ENCODE results near the gene CCDC169. TPM values are rescaled to one million over a fixed set of nuclear protein-coding genes. Genes with fewer than 3 reads are reported as not detected.

The CCDC169 gene
- total RNA-seq, 5 donors from 2014 or later (not counting 1 experiment from before 2014, with no cell fraction given) = not detected

DNA sequence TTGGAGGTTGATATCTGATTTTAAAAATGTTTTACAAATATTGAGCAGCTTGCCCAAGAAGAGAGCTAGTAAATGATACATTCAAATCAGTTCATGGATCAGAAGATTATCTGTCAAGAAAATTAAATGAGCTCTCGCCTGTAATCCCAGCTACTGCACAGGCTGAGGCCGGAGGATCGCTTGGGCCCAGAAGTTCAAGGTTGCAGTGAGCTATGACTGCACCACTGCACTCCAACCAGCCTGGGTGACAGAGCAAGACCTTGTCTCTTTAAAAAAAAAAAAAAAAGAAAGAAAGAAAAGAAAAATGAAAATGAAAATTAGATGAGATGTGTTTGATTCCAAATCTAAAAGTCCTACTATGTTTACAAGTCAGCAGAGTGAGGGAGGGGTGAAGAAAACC lies 46.2 kb upstream of the CCDC169 start:
- no peak for DNase-seq
- WGBS (ENCODE audit: insufficient coverage) = 82% methylated on average over 3 of the region's 3 CpGs
- Mint-ChIP-seq H3K4me3 (peak overlapping the region; percentile 38 to 93 (median 45)), H3K27me3 (peaks cover 0 to 3% of the 10 kb centered on the region in 2 donors), H3K9me3 (no peaks in the 10 kb centered on the region), H3K4me1 (peaks cover 51 to 58% (median 56%) of the 10 kb centered on the region in 3 donors), H3K27ac (no peak overlapping the region), H3K36me3 (peaks cover 3% of the 10 kb centered on the region)
- Histone ChIP-seq H3K27me3 (replicated peaks in 1 of 2; ENCODE audit: control insufficient read depth in 2 of 2, extremely low read depth in 1 of 2, insufficient read depth in 2 of 2, low read length in 1 of 2) (peaks cover 0 to 11% of the 10 kb centered on the region in 2 experiments), H3K36me3 (ENCODE audit: control insufficient read depth in 2 of 2, extremely low read depth in 1 of 2, insufficient read depth in 1 of 2, low read length in 1 of 2) (no peaks in the 10 kb centered on the region), H3K4me3 (ENCODE audit: control insufficient read depth in 1 of 2, extremely low read depth in 1 of 2, low read length in 1 of 2) (no peak overlapping the region), H3K9me3 (no peaks in the 10 kb centered on the region), H3K4me1 (ENCODE audit: control insufficient read depth in 1 of 2, extremely low read depth in 1 of 2, insufficient read depth in 2 of 2, low read length in 2 of 2) (peaks cover 9 to 11% of the 10 kb centered on the region in 2 experiments), H3K27ac (ENCODE audit: low read length) (no peak overlapping the region)
- no peak for ATAC-seq (replicated peaks in 1 of 4)
- POLR2A ChIA-PET = interaction anchor here in 1 of 2 donors (0.7 kb wide), 1 partner anchor 8 kb away, joined by 4 read pairs; no protein-coding TSS in a partner anchor
- CTCF ChIA-PET = interaction anchor here (0.7 to 1.3 kb wide), 4 partner anchors 15 to 656 kb away, joined by 3 to 6 read pairs (median 3); no protein-coding TSS in a partner anchor

DNA sequence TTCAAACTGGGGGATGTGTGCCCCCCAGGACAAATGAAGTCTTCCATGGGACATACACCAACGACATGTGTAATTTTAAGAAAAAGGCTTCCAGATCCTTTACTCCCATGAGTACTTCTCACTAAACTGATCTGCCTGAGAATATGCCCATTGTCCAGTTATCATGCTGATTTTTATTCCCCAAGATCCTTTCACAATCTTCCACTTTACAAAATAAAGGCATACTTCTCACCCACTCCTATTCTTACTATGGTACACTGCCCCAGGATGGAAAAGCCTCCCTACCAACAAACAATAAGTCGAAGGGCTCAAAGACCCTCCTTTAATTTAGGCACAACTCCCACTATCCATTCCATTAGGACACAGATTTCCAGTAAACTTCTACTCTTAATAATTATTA lies 45.1 kb upstream of the CCDC169 start:
- Histone ChIP-seq H3K9me3 (no peaks in the 10 kb centered on the region), H3K4me3 (ENCODE audit: control insufficient read depth in 1 of 2, extremely low read depth in 1 of 2, low read length in 1 of 2) (no peak overlapping the region), H3K4me1 (ENCODE audit: control insufficient read depth in 1 of 2, extremely low read depth in 1 of 2, insufficient read depth in 2 of 2, low read length in 2 of 2) (peaks cover 9 to 11% of the 10 kb centered on the region in 2 experiments), H3K27me3 (replicated peaks in 1 of 2; ENCODE audit: control insufficient read depth in 2 of 2, extremely low read depth in 1 of 2, insufficient read depth in 2 of 2, low read length in 1 of 2) (peaks cover 0 to 11% of the 10 kb centered on the region in 2 experiments), H3K27ac (ENCODE audit: low read length) (no peak overlapping the region), H3K36me3 (ENCODE audit: control insufficient read depth in 2 of 2, extremely low read depth in 1 of 2, insufficient read depth in 1 of 2, low read length in 1 of 2) (no peaks in the 10 kb centered on the region)
- H3K36me3 Mint-ChIP-seq = peaks cover 3% of the 10 kb centered on the region
- 80% methylated on average over 2 of the region's 2 CpGs for WGBS (ENCODE audit: insufficient coverage)
- H3K27ac Mint-ChIP-seq = no peak overlapping the region
- CTCF ChIA-PET = interaction anchor here in 1 of 2 donors (1.3 kb wide), 1 partner anchor 657 kb away, joined by 3 read pairs; no protein-coding TSS in a partner anchor
- DNase-seq (no peak), ATAC-seq (replicated peaks in 1 of 4) (no peak)
- no peak overlapping the region for H3K4me3 Mint-ChIP-seq
- peaks cover 0 to 3% of the 10 kb centered on the region in 2 donors for H3K27me3 Mint-ChIP-seq
- POLR2A ChIA-PET = interaction anchor here in 1 of 2 donors (0.5 kb wide), 1 partner anchor 27 kb away, joined by 3 read pairs; no protein-coding TSS in a partner anchor
- H3K4me1 Mint-ChIP-seq = peaks cover 61 to 68% (median 66%) of the 10 kb centered on the region in 3 donors
- no peaks in the 10 kb centered on the region for H3K9me3 Mint-ChIP-seq

DNA sequence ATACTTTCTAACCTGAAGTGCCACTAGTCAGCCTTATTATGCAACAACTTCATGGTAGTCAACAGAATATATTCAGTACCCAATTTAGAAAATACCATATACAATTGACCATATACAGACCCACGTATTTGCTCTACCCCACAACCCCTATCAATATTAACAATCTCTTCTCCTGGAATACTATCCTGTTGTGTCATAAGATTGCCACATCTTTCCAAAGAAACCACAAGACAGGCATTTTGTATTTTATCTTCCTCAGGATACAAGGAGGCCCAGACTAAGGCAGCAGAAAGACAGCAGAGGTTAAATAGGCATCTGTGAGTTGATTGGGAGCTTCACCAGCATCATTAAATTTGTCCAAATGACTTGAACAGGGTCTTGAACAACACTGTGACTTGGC lies 44.1 kb upstream of the CCDC169 start:
- H3K9me3 Mint-ChIP-seq = no peaks in the 10 kb centered on the region
- DNase-seq (no peak), ATAC-seq (replicated peaks in 1 of 4) (no peak)
- Histone ChIP-seq H3K4me1 (ENCODE audit: control insufficient read depth in 1 of 2, extremely low read depth in 1 of 2, insufficient read depth in 2 of 2, low read length in 2 of 2) (peaks cover 6 to 13% of the 10 kb centered on the region in 2 experiments), H3K9me3 (no peaks in the 10 kb centered on the region), H3K4me3 (ENCODE audit: control insufficient read depth in 1 of 2, extremely low read depth in 1 of 2, low read length in 1 of 2) (no peak overlapping the region), H3K36me3 (ENCODE audit: control insufficient read depth in 2 of 2, extremely low read depth in 1 of 2, insufficient read depth in 1 of 2, low read length in 1 of 2) (no peaks in the 10 kb centered on the region), H3K27me3 (replicated peaks in 1 of 2; ENCODE audit: control insufficient read depth in 2 of 2, extremely low read depth in 1 of 2, insufficient read depth in 2 of 2, low read length in 1 of 2) (peaks cover 0 to 10% of the 10 kb centered on the region in 2 experiments), H3K27ac (ENCODE audit: low read length) (no peak overlapping the region)
- WGBS (ENCODE audit: insufficient coverage) = 90% methylated on average over 1 of the region's 1 CpG
- H3K36me3 Mint-ChIP-seq = peaks cover 6% of the 10 kb centered on the region
- ChIA-PET POLR2A (no interaction called here), CTCF (no interaction called here)
- H3K4me3 Mint-ChIP-seq = no peak overlapping the region
- peaks cover 66 to 73% (median 72%) of the 10 kb centered on the region in 3 donors for H3K4me1 Mint-ChIP-seq
- H3K27ac Mint-ChIP-seq = no peak overlapping the region
- H3K27me3 Mint-ChIP-seq = peaks cover 0 to 2% of the 10 kb centered on the region in 2 donors

DNA sequence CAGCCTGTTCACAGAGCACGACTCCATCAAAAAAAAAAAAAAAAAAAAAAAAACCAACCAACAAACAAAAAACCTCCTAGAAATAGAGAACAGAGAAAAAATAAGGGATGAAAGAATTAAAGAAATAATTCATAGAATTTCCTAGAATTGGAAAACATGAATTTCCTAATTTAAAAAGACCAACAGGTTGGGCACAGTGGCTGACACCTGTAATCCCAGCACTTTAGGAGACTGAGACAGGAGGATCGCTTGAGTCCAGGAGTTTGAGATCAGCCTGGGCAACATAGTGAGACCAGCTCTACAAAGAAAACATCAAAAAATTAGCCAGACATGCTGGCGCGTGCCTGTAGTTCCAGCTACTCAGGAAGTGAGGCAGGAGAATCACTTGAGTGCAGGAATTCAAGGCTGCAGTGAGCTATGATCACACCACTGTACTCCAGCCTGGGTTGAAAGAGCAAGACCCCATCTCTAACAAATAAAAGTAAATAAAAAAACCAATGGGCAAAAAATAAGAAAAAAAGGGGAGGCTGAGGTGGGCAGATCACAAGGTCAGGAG lies 42.1 kb upstream of the CCDC169 start:
- ChIA-PET CTCF (no interaction called here), POLR2A (interaction anchor here in 1 of 2 donors (0.6 kb wide), 1 partner anchor 1847 kb away, joined by 3 read pairs; no protein-coding TSS in a partner anchor)
- no peaks in the 10 kb centered on the region for H3K27me3 ChIP-seq (replicated peaks in 1 of 2; ENCODE audit: control insufficient read depth in 2 of 2, extremely low read depth in 1 of 2, insufficient read depth in 2 of 2, low read length in 1 of 2)
- DNase-seq = no peak
- H3K27ac ChIP-seq (ENCODE audit: low read length) = no peak overlapping the region
- ATAC-seq (replicated peaks in 1 of 4) = no peak
- Mint-ChIP-seq H3K9me3 (no peaks in the 10 kb centered on the region), H3K27me3 (no peaks in the 10 kb centered on the region), H3K27ac (no peak overlapping the region), H3K4me3 (no peak overlapping the region), H3K4me1 (peaks cover 72 to 75% (median 73%) of the 10 kb centered on the region in 3 donors), H3K36me3 (peaks cover 10% of the 10 kb centered on the region)
- H3K9me3 ChIP-seq = no peaks in the 10 kb centered on the region
- H3K4me1 ChIP-seq (ENCODE audit: control insufficient read depth in 1 of 2, extremely low read depth in 1 of 2, insufficient read depth in 2 of 2, low read length in 2 of 2) = peaks cover 0 to 3% of the 10 kb centered on the region in 2 experiments
- peaks cover 0 to 6% of the 10 kb centered on the region in 2 donors for H3K36me3 ChIP-seq (ENCODE audit: control insufficient read depth in 2 of 2, extremely low read depth in 1 of 2, insufficient read depth in 1 of 2, low read length in 1 of 2)
- 100% methylated on average over 2 of the region's 4 CpGs for WGBS (ENCODE audit: insufficient coverage)
- H3K4me3 ChIP-seq (ENCODE audit: control insufficient read depth in 1 of 2, extremely low read depth in 1 of 2, low read length in 1 of 2) = no peak overlapping the region

DNA sequence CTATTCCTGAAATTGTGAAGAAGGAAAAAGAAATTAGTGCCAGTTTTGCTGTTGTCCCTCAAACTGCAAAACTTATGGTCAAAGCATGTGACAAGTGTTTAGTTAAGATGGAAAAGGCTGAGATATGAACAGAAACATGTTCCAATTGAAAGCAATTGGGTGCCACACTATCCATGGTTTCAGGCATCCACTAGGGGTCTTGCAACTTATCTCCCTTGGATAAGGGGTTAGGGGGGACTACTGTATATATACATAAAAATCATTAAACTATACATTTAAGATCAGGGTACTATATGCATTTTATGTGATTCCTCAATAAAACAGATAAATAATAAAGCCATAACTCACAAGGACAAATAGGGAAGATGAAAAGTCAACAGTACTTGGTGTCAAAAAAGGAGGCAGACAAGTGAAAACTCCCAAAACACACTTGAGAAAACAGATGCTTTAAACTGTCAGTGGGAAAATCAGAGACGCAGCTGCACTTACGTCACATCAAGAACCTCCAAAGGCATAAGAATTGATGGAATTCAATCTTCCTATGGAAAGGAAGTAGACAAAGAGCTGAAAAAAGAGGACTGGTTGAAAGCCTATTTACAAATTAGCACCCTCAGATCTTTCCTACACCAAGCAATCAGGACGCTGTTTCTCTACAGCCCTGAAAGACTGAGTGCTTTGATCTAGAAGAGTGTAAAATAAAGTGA lies 40.5 kb upstream of the CCDC169 start:
- Histone ChIP-seq H3K9me3 (no peaks in the 10 kb centered on the region), H3K27ac (ENCODE audit: low read length) (no peak overlapping the region), H3K4me3 (ENCODE audit: control insufficient read depth in 1 of 2, extremely low read depth in 1 of 2, low read length in 1 of 2) (no peak overlapping the region), H3K4me1 (ENCODE audit: control insufficient read depth in 1 of 2, extremely low read depth in 1 of 2, insufficient read depth in 2 of 2, low read length in 2 of 2) (peaks cover 0 to 3% of the 10 kb centered on the region in 2 experiments), H3K36me3 (ENCODE audit: control insufficient read depth in 2 of 2, extremely low read depth in 1 of 2, insufficient read depth in 1 of 2, low read length in 1 of 2) (peaks cover 0 to 6% of the 10 kb centered on the region in 2 donors), H3K27me3 (replicated peaks in 1 of 2; ENCODE audit: control insufficient read depth in 2 of 2, extremely low read depth in 1 of 2, insufficient read depth in 2 of 2, low read length in 1 of 2) (no peaks in the 10 kb centered on the region)
- Mint-ChIP-seq H3K9me3 (no peaks in the 10 kb centered on the region), H3K27ac (no peak overlapping the region), H3K4me3 (no peak overlapping the region), H3K36me3 (peaks cover 16% of the 10 kb centered on the region), H3K4me1 (peaks cover 67 to 74% (median 71%) of the 10 kb centered on the region in 3 donors), H3K27me3 (no peaks in the 10 kb centered on the region)
- no CpG with 5 or more reads among the region's 3 CpGs for WGBS (ENCODE audit: insufficient coverage)
- DNase-seq = no peak
- ATAC-seq (replicated peaks in 1 of 4) = no peak
- CTCF ChIA-PET = no interaction called here
- POLR2A ChIA-PET = no interaction called here

DNA sequence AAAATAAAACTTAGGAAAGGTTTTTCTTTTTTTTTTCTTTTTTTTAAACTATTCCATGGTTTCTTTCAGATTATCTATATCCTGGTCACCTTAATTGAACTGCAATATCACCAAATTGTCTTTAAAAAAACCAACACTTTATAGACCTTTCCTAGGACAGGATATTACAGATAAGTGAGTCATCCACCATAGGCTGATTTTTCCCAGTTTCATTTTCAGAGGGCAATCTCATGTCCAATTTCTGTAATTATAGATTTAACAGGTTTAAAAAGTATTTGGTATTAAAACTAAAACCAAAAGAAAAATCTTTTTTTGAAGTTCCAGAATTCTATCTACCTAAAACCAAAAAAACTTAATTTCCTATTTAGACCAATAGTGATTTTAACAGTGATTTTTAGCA lies 35.4 kb upstream of the CCDC169 start:
- H3K4me1 Mint-ChIP-seq = peaks cover 41 to 42% (median 42%) of the 10 kb centered on the region in 3 donors
- peaks cover 38% of the 10 kb centered on the region for H3K36me3 Mint-ChIP-seq
- ATAC-seq (replicated peaks in 1 of 4) (no peak), DNase-seq (no peak)
- POLR2A ChIA-PET = no interaction called here
- Histone ChIP-seq H3K4me3 (ENCODE audit: control insufficient read depth in 1 of 2, extremely low read depth in 1 of 2, low read length in 1 of 2) (no peak overlapping the region), H3K4me1 (ENCODE audit: control insufficient read depth in 1 of 2, extremely low read depth in 1 of 2, insufficient read depth in 2 of 2, low read length in 2 of 2) (peaks cover 0 to 3% of the 10 kb centered on the region in 2 experiments), H3K27ac (ENCODE audit: low read length) (no peak overlapping the region), H3K36me3 (ENCODE audit: control insufficient read depth in 2 of 2, extremely low read depth in 1 of 2, insufficient read depth in 1 of 2, low read length in 1 of 2) (peaks cover 0 to 9% of the 10 kb centered on the region in 2 donors), H3K9me3 (no peaks in the 10 kb centered on the region), H3K27me3 (replicated peaks in 1 of 2; ENCODE audit: control insufficient read depth in 2 of 2, extremely low read depth in 1 of 2, insufficient read depth in 2 of 2, low read length in 1 of 2) (no peaks in the 10 kb centered on the region)
- H3K9me3 Mint-ChIP-seq = no peaks in the 10 kb centered on the region
- H3K27ac Mint-ChIP-seq = no peak overlapping the region
- H3K27me3 Mint-ChIP-seq = no peaks in the 10 kb centered on the region
- no peak overlapping the region for H3K4me3 Mint-ChIP-seq
- CTCF ChIA-PET = no interaction called here
